ES-I3 (cell line): ENCODE data around the gene FAM3A.

Source experiments
- H3K36me3 ChIP-seq: 2 replicates; pipeline ENCODE4 v1.6.1; 2013; ENCODE audit warnings: mild to moderate bottlenecking, low read length, control low read depth, moderate library complexity; ENCODE audit not compliant: insufficient read depth
- H3K4me1 ChIP-seq: 2 replicates; pipeline ENCODE4 v1.6.1; 2013; ENCODE audit warnings: mild to moderate bottlenecking, control low read depth, low read length; ENCODE audit not compliant: insufficient read depth
- H3K9ac ChIP-seq: 2 replicates; pipeline ENCODE4 v1.6.1; 2013; ENCODE audit warnings: low read depth, mild to moderate bottlenecking, low read length, moderate library complexity
- H3K9me3 ChIP-seq: 2 replicates; pipeline ENCODE4 v1.6.1; 2013; ENCODE audit warnings: mild to moderate bottlenecking, low read length, moderate library complexity; ENCODE audit not compliant: control insufficient read depth, insufficient read depth

The FAM3A gene

GRCh38 chrX:154471839-154472684 lies 44.0 kb downstream of the FAM3A start:
- no peaks in the 10 kb centered on the region; the same call in 1 of the 2 replicates for H3K36me3 ChIP-seq
- H3K9me3 ChIP-seq: no peaks in the 10 kb centered on the region
- H3K4me1 ChIP-seq: no peaks in the 10 kb centered on the region
- no peak overlapping the region for H3K9ac ChIP-seq

GRCh38 chrX:154470914-154471568 lies 45.0 kb downstream of the FAM3A start:
- Histone ChIP-seq H3K9me3 (no peaks in the 10 kb centered on the region), H3K9ac (no peak overlapping the region), H3K4me1 (no peaks in the 10 kb centered on the region), H3K36me3 (no peaks in the 10 kb centered on the region; the same call in 1 of the 2 replicates)

- Histone ChIP-seq H3K4me1 (no peaks in the 10 kb centered on the region), H3K36me3 (no peaks in the 10 kb centered on the region; the same call in 1 of the 2 replicates), H3K9me3 (no peaks in the 10 kb centered on the region), H3K9ac (no peak overlapping the region)
Measured at GRCh38 chrX:154470434-154470833, 45.6 kb downstream of the FAM3A start.

GRCh38 chrX:154469880-154470279 lies 46.2 kb downstream of the FAM3A start:
- no peaks in the 10 kb centered on the region; the same call in 1 of the 2 replicates for H3K36me3 ChIP-seq
- no peaks in the 10 kb centered on the region for H3K4me1 ChIP-seq
- no peaks in the 10 kb centered on the region for H3K9me3 ChIP-seq
- no peak overlapping the region for H3K9ac ChIP-seq

- H3K4me1 ChIP-seq: no peaks in the 10 kb centered on the region
- H3K9me3 ChIP-seq: no peaks in the 10 kb centered on the region
- no peak overlapping the region for H3K9ac ChIP-seq
- no peaks in the 10 kb centered on the region; the same call in 1 of the 2 replicates for H3K36me3 ChIP-seq
Measured at GRCh38 chrX:154469114-154469513, 46.9 kb downstream of the FAM3A start.

GRCh38 chrX:154468217-154468616 lies 47.8 kb downstream of the FAM3A start:
- Histone ChIP-seq H3K9me3 (no peaks in the 10 kb centered on the region), H3K4me1 (no peaks in the 10 kb centered on the region), H3K9ac (no peak overlapping the region), H3K36me3 (no peaks in the 10 kb centered on the region; the same call in 1 of the 2 replicates)

- no peak overlapping the region for H3K9ac ChIP-seq
- H3K9me3 ChIP-seq: no peaks in the 10 kb centered on the region
- H3K36me3 ChIP-seq: no peaks in the 10 kb centered on the region; the same call in 1 of the 2 replicates
- no peaks in the 10 kb centered on the region for H3K4me1 ChIP-seq
Measured at GRCh38 chrX:154467556-154467955, 48.5 kb downstream of the FAM3A start.

GRCh38 chrX:154466907-154467306 lies 49.1 kb downstream of the FAM3A start:
- Histone ChIP-seq H3K9ac (no peak overlapping the region), H3K9me3 (no peaks in the 10 kb centered on the region), H3K4me1 (no peaks in the 10 kb centered on the region), H3K36me3 (no peaks in the 10 kb centered on the region; the same call in 1 of the 2 replicates)

- Histone ChIP-seq H3K4me1 (no peaks in the 10 kb centered on the region), H3K36me3 (no peaks in the 10 kb centered on the region; the same call in 1 of the 2 replicates), H3K9me3 (no peaks in the 10 kb centered on the region), H3K9ac (no peak overlapping the region)
Measured at GRCh38 chrX:154466036-154466435, 50.0 kb downstream of the FAM3A start.

- no peaks in the 10 kb centered on the region for H3K4me1 ChIP-seq
- no peaks in the 10 kb centered on the region for H3K9me3 ChIP-seq
- H3K36me3 ChIP-seq: no peaks in the 10 kb centered on the region; the same call in 1 of the 2 replicates
- no peak overlapping the region for H3K9ac ChIP-seq
Measured at GRCh38 chrX:154465601-154466000, 50.4 kb downstream of the FAM3A start.

GRCh38 chrX:154464806-154465365 lies 51.1 kb downstream of the FAM3A start:
- no peaks in the 10 kb centered on the region for H3K9me3 ChIP-seq
- no peaks in the 10 kb centered on the region for H3K4me1 ChIP-seq
- H3K9ac ChIP-seq: no peak overlapping the region
- no peaks in the 10 kb centered on the region; the same call in 1 of the 2 replicates for H3K36me3 ChIP-seq

- Histone ChIP-seq H3K4me1 (no peaks in the 10 kb centered on the region; the same call in 1 of the 2 replicates), H3K9ac (no peak overlapping the region), H3K36me3 (no peaks in the 10 kb centered on the region), H3K9me3 (no peaks in the 10 kb centered on the region)
Measured at GRCh38 chrX:154463611-154464220, 52.3 kb downstream of the FAM3A start.

GRCh38 chrX:154462396-154462795 lies 53.6 kb downstream of the FAM3A start:
- H3K9ac ChIP-seq: no peak overlapping the region

GRCh38 chrX:154460326-154460725 lies 55.7 kb downstream of the FAM3A start:
- Histone ChIP-seq H3K9me3 (no peaks in the 10 kb centered on the region), H3K9ac (no peak overlapping the region), H3K36me3 (no peaks in the 10 kb centered on the region), H3K4me1 (no peaks in the 10 kb centered on the region; the same call in 1 of the 2 replicates)

More at GRCh38 chrX:154462396-154462795, 53.6 kb downstream of the FAM3A start:
- no peaks in the 10 kb centered on the region for H3K36me3 ChIP-seq
- H3K4me1 ChIP-seq: no peaks in the 10 kb centered on the region; the same call in 1 of the 2 replicates
- H3K9me3 ChIP-seq: no peaks in the 10 kb centered on the region
